Stromal cell of bone marrow (primary cell): Measurements from ENCODE around the gene C1QTNF12.

Experiments used
- DNase-seq: peaks from one replicate; pipeline ENCODE4 v3.0.0-alpha.2; 2012; ENCODE audit warnings: low read depth

The C1QTNF12 gene

GRCh38 chr1:1240822-1241587 is 5.5 kb downstream of the C1QTNF12 start:
- no peak for DNase-seq

- no peak for DNase-seq
These were observed 6.2 kb downstream of the C1QTNF12 start for GRCh38 chr1:1240348-1240732.

- no peak for DNase-seq
These were observed 6.7 kb downstream of the C1QTNF12 start for GRCh38 chr1:1239614-1240347.

GRCh38 chr1:1239227-1239613 is 7.3 kb downstream of the C1QTNF12 start:
- DNase-seq, result no peak

GRCh38 chr1:1238702-1239178 is 7.8 kb downstream of the C1QTNF12 start:
- DNase-seq, result no peak

GRCh38 chr1:1237874-1238701 is 8.4 kb downstream of the C1QTNF12 start:
- DNase-seq, result no peak

GRCh38 chr1:1236945-1237873 is 9.3 kb downstream of the C1QTNF12 start:
- DNase-seq, result no peak

GRCh38 chr1:1236176-1236763 is 10.3 kb downstream of the C1QTNF12 start:
- DNase-seq, result no peak

- no peak for DNase-seq
These were observed 11.3 kb downstream of the C1QTNF12 start for GRCh38 chr1:1235016-1235744.

- DNase-seq, result no peak
These were observed 12.2 kb downstream of the C1QTNF12 start for GRCh38 chr1:1234180-1234808.

GRCh38 chr1:1233567-1233892 is 13.0 kb downstream of the C1QTNF12 start:
- DNase-seq, result no peak

GRCh38 chr1:1232796-1233566 is 13.5 kb downstream of the C1QTNF12 start:
- no peak for DNase-seq

GRCh38 chr1:1232208-1232795 is 14.2 kb downstream of the C1QTNF12 start, which contains the start of gene B3GALT6:
B3GALT6 (plus strand) TSS chr1:1232237; CDS start chr1:1232279, 42 bp downstream.
- DNase-seq, result no peak

GRCh38 chr1:1231400-1232207 is 14.9 kb downstream of the C1QTNF12 start, which contains the start of gene SDF4:
SDF4 (minus strand) TSS chr1:1232001; CDS start chr1:1228772, 3,229 bp downstream.
- peak; percentile 93 for DNase-seq

GRCh38 chr1:1230656-1231399 is 15.7 kb downstream of the C1QTNF12 start:
- peak; percentile 70 for DNase-seq

- no peak for DNase-seq
These were observed 16.8 kb downstream of the C1QTNF12 start for GRCh38 chr1:1229770-1230169.
